GM12874 (cell line): ENCODE data around the gene ASH1L.

Experiments used
- TF ChIP-seq, protein P1 (sequence below): IDR thresholded peaks from 2 replicates; pipeline ENCODE4 v1.5.1; 2011; ENCODE audit warnings: low read depth, mild to moderate bottlenecking, control low read depth, low read length, moderate library complexity; ENCODE audit not compliant: insufficient read depth

The ASH1L gene

DNA sequence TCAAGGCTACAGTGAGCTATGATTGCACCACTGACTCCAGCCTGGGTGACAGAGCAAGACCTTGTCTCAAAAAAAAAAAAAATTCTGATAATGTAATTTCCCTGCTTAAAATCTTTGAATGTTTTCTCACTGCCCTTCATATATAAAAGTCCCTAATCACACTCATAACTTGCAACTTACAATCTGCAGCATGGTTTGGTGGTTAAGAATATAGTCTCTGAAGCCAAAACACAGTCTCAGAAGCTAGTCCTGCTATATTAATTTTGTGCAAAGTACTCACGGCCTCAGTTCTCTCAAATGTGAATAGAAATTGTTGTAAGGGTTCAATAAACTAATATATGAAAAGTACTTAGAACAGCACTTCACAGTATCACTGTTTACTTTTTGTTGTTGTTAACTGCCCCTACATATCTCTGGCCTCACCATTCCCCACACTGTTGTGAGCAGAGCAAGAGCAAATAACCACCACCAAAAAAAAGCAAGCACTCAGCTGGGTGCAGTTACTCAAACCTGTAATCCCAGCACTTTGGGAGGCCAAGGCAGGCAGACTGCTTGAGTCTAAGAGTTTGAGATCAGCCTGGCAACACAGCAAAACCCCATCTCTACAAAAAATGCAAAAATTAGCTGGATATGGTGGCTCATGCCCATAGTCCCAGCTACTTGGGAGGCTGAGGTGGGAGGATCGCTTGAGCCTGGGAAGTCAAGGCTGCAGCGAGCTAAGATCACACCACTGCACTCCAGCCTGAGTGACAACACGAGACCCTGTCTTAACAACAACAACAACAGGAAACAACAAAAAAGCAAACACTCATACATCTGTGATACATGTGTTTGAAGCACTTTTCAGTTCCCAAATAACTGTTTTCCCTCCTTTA, 22.4 kb downstream of the ASH1L start:
- TF ChIP-seq, protein P1, sequence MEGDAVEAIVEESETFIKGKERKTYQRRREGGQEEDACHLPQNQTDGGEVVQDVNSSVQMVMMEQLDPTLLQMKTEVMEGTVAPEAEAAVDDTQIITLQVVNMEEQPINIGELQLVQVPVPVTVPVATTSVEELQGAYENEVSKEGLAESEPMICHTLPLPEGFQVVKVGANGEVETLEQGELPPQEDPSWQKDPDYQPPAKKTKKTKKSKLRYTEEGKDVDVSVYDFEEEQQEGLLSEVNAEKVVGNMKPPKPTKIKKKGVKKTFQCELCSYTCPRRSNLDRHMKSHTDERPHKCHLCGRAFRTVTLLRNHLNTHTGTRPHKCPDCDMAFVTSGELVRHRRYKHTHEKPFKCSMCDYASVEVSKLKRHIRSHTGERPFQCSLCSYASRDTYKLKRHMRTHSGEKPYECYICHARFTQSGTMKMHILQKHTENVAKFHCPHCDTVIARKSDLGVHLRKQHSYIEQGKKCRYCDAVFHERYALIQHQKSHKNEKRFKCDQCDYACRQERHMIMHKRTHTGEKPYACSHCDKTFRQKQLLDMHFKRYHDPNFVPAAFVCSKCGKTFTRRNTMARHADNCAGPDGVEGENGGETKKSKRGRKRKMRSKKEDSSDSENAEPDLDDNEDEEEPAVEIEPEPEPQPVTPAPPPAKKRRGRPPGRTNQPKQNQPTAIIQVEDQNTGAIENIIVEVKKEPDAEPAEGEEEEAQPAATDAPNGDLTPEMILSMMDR: no peak

DNA sequence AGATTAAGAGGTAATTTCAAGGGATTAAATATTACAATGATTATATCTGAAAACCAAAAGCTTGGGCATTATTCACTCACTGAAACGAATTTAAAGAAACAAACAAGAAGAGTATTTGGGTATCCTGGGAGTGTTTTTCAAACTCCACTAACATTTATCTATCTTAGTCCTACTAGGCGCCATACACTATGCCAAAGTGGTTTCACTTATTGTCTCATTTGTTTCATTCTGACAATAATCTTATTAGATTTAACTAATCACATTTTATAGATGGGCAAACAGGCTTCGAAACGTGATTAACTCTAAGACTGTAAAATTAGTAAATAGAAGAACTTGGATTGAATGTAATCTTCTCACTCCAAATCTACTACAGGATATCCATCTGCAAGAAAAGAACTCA, 25.4 kb downstream of the ASH1L start:
- TF ChIP-seq, protein P1: no peak

DNA sequence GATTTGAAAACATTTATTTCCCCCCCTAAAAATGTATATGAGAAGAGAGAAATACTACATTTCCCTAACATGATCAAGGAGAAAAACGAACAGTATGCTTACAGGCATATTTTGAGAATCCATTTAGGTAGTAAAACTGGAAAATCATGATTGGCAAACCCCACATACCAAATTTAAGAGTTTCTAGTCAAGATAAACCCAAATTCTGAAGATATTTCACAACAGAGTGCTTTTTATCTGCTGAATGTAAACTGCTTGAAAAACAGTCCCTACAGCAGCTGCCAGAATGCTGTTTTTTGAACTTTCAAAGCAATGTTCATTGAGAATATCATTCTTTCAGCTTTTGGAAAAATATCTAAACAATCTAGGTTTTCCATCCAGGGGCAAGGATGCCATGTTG, 31.0 kb downstream of the ASH1L start:
- TF ChIP-seq, protein P1: no peak

DNA sequence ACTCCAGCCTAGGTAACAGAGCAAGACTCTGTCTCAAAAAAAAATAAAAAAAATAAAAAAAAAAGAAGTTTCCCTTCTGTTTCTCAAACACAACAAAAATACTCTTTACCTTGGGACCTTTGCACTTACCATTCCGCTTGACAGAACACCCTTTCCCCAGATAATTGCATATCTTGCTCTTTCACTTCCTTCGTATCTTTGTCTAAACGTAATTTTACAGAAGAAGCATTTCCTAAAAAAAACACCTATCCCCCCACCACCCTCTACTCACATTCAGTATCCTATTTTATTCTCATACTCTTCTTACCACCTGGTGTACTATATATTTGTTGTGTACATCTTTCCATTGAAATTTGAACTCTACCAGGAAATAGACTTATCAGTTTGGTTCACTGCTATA, 32.7 kb downstream of the ASH1L start:
- TF ChIP-seq, protein P1: no peak

DNA sequence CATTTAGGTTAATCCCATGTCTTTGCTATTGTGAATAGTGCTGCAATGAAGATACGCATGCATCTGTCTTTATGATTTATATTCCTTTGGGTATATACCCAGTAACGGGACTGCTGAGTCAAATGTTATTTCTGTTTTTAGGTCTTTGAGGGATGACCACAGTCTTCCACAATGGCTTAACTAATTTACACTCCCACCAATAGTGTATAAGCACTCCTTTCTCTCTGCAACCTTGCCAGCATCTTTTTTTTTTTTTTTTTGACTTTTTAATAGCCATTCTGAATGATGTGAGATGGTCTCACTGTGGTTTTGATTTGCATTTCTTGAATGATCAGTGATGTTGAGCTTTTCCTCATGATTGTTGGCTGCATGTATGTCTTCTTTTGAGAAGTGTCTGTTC, 33.5 kb downstream of the ASH1L start:
- TF ChIP-seq, protein P1: no peak

DNA sequence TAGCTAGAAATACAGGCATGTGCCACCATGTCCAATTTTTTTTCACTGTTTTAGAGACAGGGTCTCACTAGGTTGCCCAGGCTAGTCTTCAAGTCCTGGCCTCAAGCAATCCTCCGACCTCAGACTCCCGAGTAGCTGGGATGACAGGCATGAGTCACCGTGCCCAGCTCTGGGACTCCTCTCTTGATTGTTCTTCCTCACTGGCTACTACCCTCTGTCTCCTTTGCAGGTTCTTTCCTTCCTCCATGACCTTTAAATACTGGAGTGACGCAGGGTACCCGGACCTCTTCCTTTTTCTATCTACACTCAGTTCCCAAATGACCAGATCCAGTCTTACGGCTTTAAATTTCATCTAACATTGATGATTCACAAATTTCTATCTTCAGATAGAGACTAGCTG, 34.9 kb downstream of the ASH1L start:
- TF ChIP-seq, protein P1: no peak

DNA sequence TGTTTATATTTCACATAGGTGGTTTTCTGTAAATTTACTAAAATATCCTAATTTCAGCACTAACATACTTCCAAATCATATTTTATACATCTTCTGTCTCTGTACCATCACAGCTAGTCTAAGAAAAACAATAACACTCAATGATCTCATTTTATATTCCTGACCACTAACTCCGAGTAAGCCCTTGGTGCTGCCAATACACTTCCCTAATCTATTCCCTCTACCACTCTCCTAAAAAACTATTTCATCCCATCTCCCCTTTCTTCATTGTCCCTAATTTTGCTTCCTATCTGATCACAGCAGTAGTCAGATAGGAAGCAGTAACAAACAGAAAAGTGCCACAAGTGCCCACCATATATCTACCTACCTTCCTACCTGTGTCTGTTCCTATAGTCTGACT, 36.2 kb downstream of the ASH1L start:
- TF ChIP-seq, protein P1: no peak
